ENCODE measurements around the gene CTSL.

CTSL gene

GRCh38 chr9:87718852-87719612 is 6.9 kb upstream of the CTSL start:
- no peak for DNase-seq (ENCODE audit: low read depth)
- H3K4me3 ChIP-seq (ENCODE audit: low read depth, low read length): no peak overlapping the region
- TF ChIP-seq CTCF (IDR thresholded peaks at IDR 0.05; ENCODE audit: insufficient read depth, low read depth, low read length, missing control alignments): no peak

- TF ChIP-seq CTCF (IDR thresholded peaks at IDR 0.05; ENCODE audit: insufficient read depth, low read depth, low read length, missing control alignments): no peak
- no peak for DNase-seq (ENCODE audit: low read depth)
- no peak overlapping the region for H3K4me3 ChIP-seq (ENCODE audit: low read depth, low read length)
These were observed 5.7 kb upstream of the CTSL start for GRCh38 chr9:87720173-87720572.

- no peak for DNase-seq (ENCODE audit: low read depth)
- TF ChIP-seq CTCF (IDR thresholded peaks at IDR 0.05; ENCODE audit: insufficient read depth, low read depth, low read length, missing control alignments): no peak
These were observed 3.4 kb upstream of the CTSL start for GRCh38 chr9:87722393-87723088.

GRCh38 chr9:87725356-87725899 is 491 bp upstream of the CTSL start:
- no peak for TF ChIP-seq CTCF (IDR thresholded peaks at IDR 0.05; ENCODE audit: insufficient read depth, low read depth, low read length, missing control alignments)
- DNase-seq (ENCODE audit: low read depth): no peak
- no peak overlapping the region for H3K4me3 ChIP-seq (ENCODE audit: low read depth, low read length)

More at GRCh38 chr9:87722393-87723088, 3.4 kb upstream of the CTSL start:
- no peak overlapping the region for H3K4me3 ChIP-seq (ENCODE audit: low read depth, low read length)

- TF ChIP-seq CTCF (IDR thresholded peaks at IDR 0.05; ENCODE audit: insufficient read depth, low read depth, low read length, missing control alignments): no peak
These were observed 3.3 kb downstream of the CTSL start for GRCh38 chr9:87729246-87729645.

GRCh38 chr9:87731321-87731720 is 5.4 kb downstream of the CTSL start:
- TF ChIP-seq CTCF (IDR thresholded peaks at IDR 0.05; ENCODE audit: insufficient read depth, low read depth, low read length, missing control alignments): no peak
- DNase-seq (ENCODE audit: low read depth): no peak
- no peak overlapping the region for H3K4me3 ChIP-seq (ENCODE audit: low read depth, low read length)

More at GRCh38 chr9:87729246-87729645, 3.3 kb downstream of the CTSL start:
- H3K4me3 ChIP-seq (ENCODE audit: low read depth, low read length): no peak overlapping the region
- no peak for DNase-seq (ENCODE audit: low read depth)

Data from GM12865 (cell line).